Liver (tissue), 9 donors: ENCODE results near the gene C10orf105. TPM values are rescaled to one million over a fixed set of nuclear protein-coding genes. Genes with fewer than 3 reads are reported as not detected.

Experiments
- DNase-seq: peaks from one replicate; pipeline ENCODE4 v3.0.0-alpha.2; 2017; ENCODE audit warnings: low spot score
- H3K27ac ChIP-seq, 2 donors: one replicate each; pipeline ENCODE4 v1.7.0; 2013; ENCODE audit warnings: inconsistent platforms in 2 of 2, low read length in 2 of 2, control low read depth in 1 of 2, low read depth in 1 of 2, mild to moderate bottlenecking in 1 of 2
- H3K27me3 ChIP-seq, 4 donors: one replicate each; pipeline versions ENCODE4 v1.6.1 to v1.7.0; 2013; ENCODE audit warnings: low read length in 3 of 4, inconsistent platforms in 1 of 4, mild to moderate bottlenecking in 1 of 4, moderate library complexity in 1 of 4; ENCODE audit not compliant: control insufficient read depth in 4 of 4, insufficient read depth in 4 of 4
- H3K36me3 ChIP-seq, 4 donors: one replicate each; pipeline versions ENCODE4 v1.6.1 to v1.7.0; 2013; ENCODE audit warnings: low read length in 3 of 4, mild to moderate bottlenecking in 3 of 4, low read depth in 1 of 4, moderate library complexity in 1 of 4; ENCODE audit not compliant: control insufficient read depth in 4 of 4, insufficient read depth in 3 of 4
- H3K4me1 ChIP-seq, 4 donors: one replicate each; pipeline versions ENCODE4 v1.6.1 to v1.7.0; 2013; ENCODE audit warnings: low read length in 3 of 4, mild to moderate bottlenecking in 3 of 4, moderate library complexity in 1 of 4; ENCODE audit not compliant: control insufficient read depth in 4 of 4, insufficient read depth in 4 of 4
- H3K4me3 ChIP-seq, 3 donors: one replicate each; pipeline versions ENCODE4 v1.6.1 to v1.7.0; 2013; ENCODE audit warnings: low read length in 3 of 3, control low read depth in 1 of 3, low read depth in 1 of 3, mild to moderate bottlenecking in 1 of 3
- H3K9ac ChIP-seq, 2 donors: one replicate each; pipeline ENCODE4 v1.7.0; 2013; ENCODE audit warnings: low read length in 2 of 2, mild to moderate bottlenecking in 2 of 2, moderate library complexity in 2 of 2, control low read depth in 1 of 2, low read depth in 1 of 2
- H3K9me3 ChIP-seq, 4 donors: one replicate each; pipeline versions ENCODE4 v1.6.1 to v1.7.0; 2013; ENCODE audit warnings: low read length in 3 of 4; ENCODE audit not compliant: control insufficient read depth in 4 of 4
- ATF3 ChIP-seq: IDR thresholded peaks from 2 replicates; pipeline ENCODE4 v1.6.1; 2016; ENCODE audit warnings: antibody characterized with exemption
- CTCF ChIP-seq: fragments of 150-350 bp; IDR thresholded peaks from 2 replicates; pipeline ENCODE4 v1.5.1; 2017; ENCODE audit warnings: improper control_type of control experiment, low read depth, low read length; ENCODE audit not compliant: missing input control
- EGR1 ChIP-seq, 2 donors: IDR thresholded peaks; 2 replicates each; pipeline ENCODE4 v1.6.1; 2016 to 2018; ENCODE audit warnings: antibody characterized with exemption in 2 of 2, low read depth in 2 of 2
- FOXA2 ChIP-seq: IDR thresholded peaks from 2 replicates; pipeline ENCODE4 v1.6.1; 2016; ENCODE audit warnings: antibody characterized with exemption
- GABPA ChIP-seq, 2 donors: IDR thresholded peaks in 1 of 2; conservative IDR thresholded peaks in 1 of 2; 2 replicates each; pipeline ENCODE4 v1.6.1; 2016; ENCODE audit warnings: antibody characterized with exemption in 2 of 2, mild to moderate bottlenecking in 1 of 2, moderate library complexity in 1 of 2
- HNF4A ChIP-seq, 2 donors: conservative IDR thresholded peaks; 2 replicates each; pipeline ENCODE4 v1.6.1; 2016; ENCODE audit warnings: antibody characterized with exemption in 2 of 2, mild to moderate bottlenecking in 2 of 2
- HNF4G ChIP-seq: IDR thresholded peaks from 2 replicates; pipeline ENCODE4 v1.6.1; 2016; ENCODE audit warnings: antibody characterized with exemption
- JUND ChIP-seq, 2 donors: IDR thresholded peaks; 2 replicates each; pipeline ENCODE4 v1.6.1; 2016; ENCODE audit warnings: antibody characterized with exemption in 2 of 2
- MAX ChIP-seq: IDR thresholded peaks from 2 replicates; pipeline ENCODE4 v1.6.1; 2016; ENCODE audit warnings: antibody characterized with exemption
- NR2F2 ChIP-seq: IDR thresholded peaks from 2 replicates; pipeline ENCODE4 v1.6.1; 2016; ENCODE audit warnings: antibody characterized with exemption
- RAD21 ChIP-seq, 2 donors: IDR thresholded peaks; 2 replicates each; pipeline ENCODE4 v1.6.1; 2016; ENCODE audit warnings: antibody characterized with exemption in 2 of 2, mild to moderate bottlenecking in 2 of 2
- REST ChIP-seq: IDR thresholded peaks from 2 replicates; pipeline ENCODE4 v1.6.1; 2016; ENCODE audit warnings: antibody characterized with exemption, mild to moderate bottlenecking
- RXRA ChIP-seq, 2 donors: IDR thresholded peaks; 2 replicates each; pipeline ENCODE4 v1.6.1; 2017 to 2018; ENCODE audit warnings: antibody characterized with exemption in 2 of 2, mild to moderate bottlenecking in 1 of 2
- SP1 ChIP-seq: IDR thresholded peaks from 2 replicates; pipeline ENCODE4 v1.6.1; 2018; ENCODE audit warnings: antibody characterized with exemption, mild to moderate bottlenecking
- TAF1 ChIP-seq: conservative IDR thresholded peaks from 2 replicates; pipeline ENCODE4 v1.6.1; 2016; ENCODE audit warnings: antibody characterized with exemption, mild to moderate bottlenecking
- YY1 ChIP-seq: IDR thresholded peaks from 2 replicates; pipeline ENCODE4 v1.6.1; 2016; ENCODE audit warnings: antibody characterized with exemption, mild to moderate bottlenecking
- ZBTB33 ChIP-seq: IDR thresholded peaks from 2 replicates; pipeline ENCODE4 v1.6.1; 2016; ENCODE audit warnings: antibody characterized with exemption
- WGBS: extraction: QIAGEN DNeasy Blood & Tissue Kit; methylation state at CpG from one replicate; pipeline ENCODE4 v1.1.7; 2013; 5-methylcytosine and 5-hydroxymethylcytosine counted together
- polyA plus RNA-seq, 2 donors: library from polyadenylated mRNA; stranded (reverse) in 1 of 2; unstranded in 1 of 2; fragments of 200-250 nt in 1 of 2; fragments of >200 nt in 1 of 2; fragmentation: Nextera tagmentation in 1 of 2; extraction: Ambion mirVana in 1 of 2; gene quantifications; one replicate each; pipeline versions ENCODE4 v1.2.1 to v1.2.3, GENCODE V29; 2013 to 2015
- total RNA-seq, 2 donors: library from RNA; depleted of rRNA; stranded (reverse); fragments of >200 nt; gene quantifications; one replicate each; pipeline ENCODE4 v1.2.3, GENCODE V29; 2014
- donor health status: healthy.
- donor health status: healthy.
- donor health status: healthy.
- donor health status: healthy.
- donor health status: healthy.

Gene C10orf105
- total and polyA plus RNA-seq, 4 donors: under 0.01 to 0.07 TPM; not detected in 2

- WGBS: 89% methylated on average over 8 of the region's 8 CpGs
- Histone ChIP-seq H3K27ac (no peak overlapping the region), H3K36me3 (no peaks in the 10 kb centered on the region), H3K9ac (no peak overlapping the region), H3K27me3 (no peaks in the 10 kb centered on the region), H3K4me1 (peaks cover 0 to 2% (median 0%) of the 10 kb centered on the region in 4 donors), H3K4me3 (no peak overlapping the region), H3K9me3 (no peaks in the 10 kb centered on the region)
- no peak for DNase-seq
- no peak for TF ChIP-seq JUND (IDR thresholded peaks at IDR 0.05)
- no peak for TF ChIP-seq HNF4G
- no peak for TF ChIP-seq SP1
- TF ChIP-seq ZBTB33: no peak
- TF ChIP-seq REST: no peak
These were observed 4.6 kb downstream of the C10orf105 start for GRCh38 chr10:71715026-71715425.

GRCh38 chr10:71714592-71714991 is 5.0 kb downstream of the C10orf105 start:
- DNase-seq: no peak
- peaks cover 0 to 2% (median 0%) of the 10 kb centered on the region in 4 donors for H3K4me1 ChIP-seq
- WGBS: 76% methylated on average over 5 of the region's 5 CpGs
- H3K27ac ChIP-seq: peak overlapping the region in 1 of 2 donors; percentile 64
- no peaks in the 10 kb centered on the region for H3K27me3 ChIP-seq
- H3K36me3 ChIP-seq: no peaks in the 10 kb centered on the region
- TF ChIP-seq REST: no peak
- TF ChIP-seq JUND (IDR thresholded peaks at IDR 0.05): no peak
- TF ChIP-seq EGR1 (IDR thresholded peaks at IDR 0.05; ENCODE audit: low read depth in 2 of 2): no peak
- no peak overlapping the region for H3K4me3 ChIP-seq
- H3K9me3 ChIP-seq: no peaks in the 10 kb centered on the region
- H3K9ac ChIP-seq: no peak overlapping the region

GRCh38 chr10:71714031-71714410 is 5.6 kb downstream of the C10orf105 start:
- TF ChIP-seq MAX (no peak), HNF4G (no peak), ATF3 (no peak), GABPA (IDR thresholded peaks at IDR 0.05 in 1 of 2, conservative IDR thresholded peaks at IDR 0.05 in 1 of 2) (no peak), RAD21 (IDR thresholded peaks at IDR 0.05) (no peak), HNF4A (conservative IDR thresholded peaks at IDR 0.05) (no peak), RXRA (IDR thresholded peaks at IDR 0.05) (no peak), YY1 (no peak), TAF1 (no peak), CTCF (no peak), NR2F2 (no peak), FOXA2 (no peak)
- DNase-seq: no peak
- Histone ChIP-seq H3K4me3 (no peak overlapping the region), H3K4me1 (peaks cover 0 to 4% (median under 1%) of the 10 kb centered on the region in 4 donors), H3K9ac (no peak overlapping the region), H3K9me3 (no peaks in the 10 kb centered on the region), H3K27ac (peak overlapping the region; percentile 64 to 70), H3K27me3 (no peaks in the 10 kb centered on the region), H3K36me3 (no peaks in the 10 kb centered on the region)
- WGBS: 81% methylated on average over 4 of the region's 4 CpGs
